RPMI8226 (cell line): Measurements from ENCODE around the gene CDH20.

Experiments used
- DNase-seq: peaks from one replicate; pipeline ENCODE4 v3.0.0-alpha.2; 2015

Gene CDH20

GRCh38 chr18:61333271-61333745 lies at the start of gene CDH20:
CDH20 (plus strand) TSS chr18:61333430.
- no peak for DNase-seq

DNA sequence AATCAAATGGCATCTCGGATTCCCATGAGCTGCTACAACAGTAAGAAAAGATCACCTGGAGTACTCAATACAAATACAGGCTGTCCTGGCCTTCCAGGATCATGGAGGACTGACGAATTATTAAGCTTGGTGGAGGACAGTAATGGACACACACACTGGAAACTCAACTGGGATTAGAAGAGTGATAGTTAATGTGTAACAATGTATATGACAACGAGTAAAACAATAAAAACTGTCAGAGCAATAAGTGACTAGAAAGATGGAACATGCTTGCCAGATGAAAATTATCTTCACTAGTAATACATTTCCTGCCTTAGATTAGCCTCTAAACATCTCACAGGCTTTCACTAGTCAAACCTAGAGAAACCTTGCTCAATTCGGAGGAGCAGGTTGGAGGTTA lies 49.2 kb upstream of the CDH20 start:
- DNase-seq = no peak

- DNase-seq = no peak
Measured at GRCh38 chr18:61285777-61286176, 47.5 kb upstream of the CDH20 start.

- DNase-seq = no peak
Measured at GRCh38 chr18:61286867-61287266, 46.4 kb upstream of the CDH20 start.

- DNase-seq = no peak
Measured at GRCh38 chr18:61290616-61291015, 42.6 kb upstream of the CDH20 start.

DNA sequence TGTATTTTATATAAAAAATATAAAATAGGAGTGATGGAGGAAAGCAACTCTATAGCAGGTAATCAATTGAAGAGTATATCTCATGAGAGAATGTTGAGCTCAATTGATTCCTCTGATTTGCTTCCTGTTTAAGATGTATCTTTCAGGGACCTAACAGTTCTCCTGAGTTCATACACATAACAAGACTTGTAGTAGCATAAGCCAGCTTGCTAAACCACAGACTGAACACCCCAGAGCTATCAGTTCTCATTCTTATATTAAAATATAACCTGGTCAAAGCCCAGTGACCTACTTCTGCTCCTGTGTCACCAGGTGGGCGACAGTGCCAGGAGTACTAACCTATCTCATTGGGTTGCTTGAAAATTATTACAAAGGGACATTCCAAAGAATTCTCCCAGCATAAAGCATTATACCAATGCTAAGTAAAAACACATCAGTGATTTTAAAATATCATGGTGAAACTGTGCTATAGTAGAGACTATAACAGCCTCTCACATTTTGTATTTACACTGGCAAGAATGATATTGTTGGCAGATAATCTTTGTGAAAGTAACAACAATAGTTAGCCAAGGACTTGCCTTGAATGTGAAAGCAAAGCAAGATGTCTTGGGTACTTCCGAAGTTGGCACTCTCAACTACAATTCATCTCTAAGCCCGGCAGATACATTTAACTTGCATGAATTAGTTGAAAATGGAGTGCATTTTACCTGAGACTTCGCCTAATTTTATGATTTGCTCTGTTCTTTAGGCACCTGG lies 40.8 kb upstream of the CDH20 start:
- no peak for DNase-seq

GRCh38 chr18:61295153-61295552 lies 38.1 kb upstream of the CDH20 start:
- DNase-seq = no peak

GRCh38 chr18:61308004-61308403 lies 25.2 kb upstream of the CDH20 start:
- no peak for DNase-seq

GRCh38 chr18:61308795-61309393 lies 24.3 kb upstream of the CDH20 start:
- no peak for DNase-seq

DNA sequence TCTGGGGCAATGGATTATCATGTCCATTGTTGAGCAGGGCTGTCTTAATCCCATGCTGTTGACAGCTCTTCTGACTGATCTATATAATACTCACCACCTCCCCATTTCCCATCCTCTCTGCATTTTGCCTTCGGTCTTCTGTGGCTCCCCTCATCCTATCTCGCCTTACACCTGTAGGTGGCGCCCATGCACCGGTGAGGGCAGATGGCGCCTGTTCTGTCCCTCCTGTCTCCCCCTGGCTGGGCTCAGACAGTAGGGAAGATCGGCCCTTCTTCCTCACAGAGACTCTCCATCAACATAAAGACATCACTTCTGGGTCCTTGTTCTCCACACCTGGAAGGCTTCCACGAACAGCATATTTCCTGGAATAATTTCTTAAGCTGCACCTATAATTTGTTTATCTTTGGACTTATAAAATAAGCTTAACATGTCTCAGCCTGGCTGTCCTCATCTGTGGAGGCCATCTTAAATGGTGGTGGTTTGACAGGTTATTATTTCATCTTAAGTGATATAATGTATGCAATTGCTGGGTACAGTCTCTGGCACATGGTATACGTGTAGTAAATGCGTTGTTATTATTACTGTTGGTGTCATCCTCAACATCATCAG lies 10.9 kb upstream of the CDH20 start:
- DNase-seq = peak; percentile 78

DNA sequence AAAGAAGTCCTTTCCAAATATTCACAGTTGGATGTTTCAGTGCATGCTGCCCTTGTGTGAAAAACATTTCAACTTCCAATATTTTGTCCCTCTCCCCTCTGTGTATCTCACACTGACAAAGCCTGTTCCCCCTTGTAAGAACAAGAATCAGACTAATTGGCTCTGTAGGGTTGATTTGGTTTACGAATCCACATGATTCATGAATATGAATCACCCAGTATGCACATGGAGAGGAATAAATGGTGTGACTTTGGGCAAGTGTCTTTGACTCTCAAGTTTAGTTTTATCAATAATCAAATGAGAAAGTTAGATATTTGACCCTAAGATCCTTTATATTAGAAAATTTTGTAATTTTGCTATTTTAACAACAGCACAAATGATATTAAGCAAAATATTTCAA lies 9.3 kb upstream of the CDH20 start:
- no peak for DNase-seq

DNA sequence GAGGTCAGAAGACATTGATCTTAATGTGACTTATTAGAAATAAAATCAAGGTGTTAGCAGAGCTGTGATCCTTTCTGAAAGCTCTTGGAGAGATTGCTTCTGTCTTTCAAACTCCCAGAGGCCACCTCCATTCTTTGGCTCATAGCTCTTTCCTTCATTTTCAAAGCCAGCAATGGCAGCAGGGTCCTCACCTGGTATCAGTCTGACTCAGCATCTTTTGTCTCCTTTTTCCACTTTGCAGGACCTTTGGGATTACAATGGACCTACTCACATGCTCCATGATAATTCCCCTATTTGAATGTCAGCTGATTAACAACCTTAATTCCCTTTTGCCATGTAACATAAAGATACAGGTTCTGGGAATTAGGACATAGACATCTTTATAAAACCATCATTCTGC lies 6.8 kb upstream of the CDH20 start:
- no peak for DNase-seq

DNA sequence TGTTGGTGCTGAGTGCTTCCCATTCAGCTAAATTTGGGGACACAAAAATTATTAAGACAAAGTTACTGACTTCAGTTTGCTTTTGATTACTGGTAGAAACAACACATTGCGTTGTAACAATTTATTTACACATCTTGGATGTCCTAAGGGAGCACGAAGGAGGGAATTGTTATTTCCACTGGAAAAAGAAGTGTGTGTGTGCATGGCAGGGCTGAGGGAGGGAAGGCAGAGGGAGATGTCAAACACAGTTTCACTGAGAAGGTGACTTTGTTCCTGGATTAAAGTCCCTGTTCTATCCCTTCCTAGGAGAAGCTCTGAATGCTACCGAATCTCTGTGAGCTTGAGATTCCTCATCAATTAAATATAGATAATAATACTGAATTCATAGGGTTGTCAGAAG lies 3.8 kb upstream of the CDH20 start:
- no peak for DNase-seq

DNA sequence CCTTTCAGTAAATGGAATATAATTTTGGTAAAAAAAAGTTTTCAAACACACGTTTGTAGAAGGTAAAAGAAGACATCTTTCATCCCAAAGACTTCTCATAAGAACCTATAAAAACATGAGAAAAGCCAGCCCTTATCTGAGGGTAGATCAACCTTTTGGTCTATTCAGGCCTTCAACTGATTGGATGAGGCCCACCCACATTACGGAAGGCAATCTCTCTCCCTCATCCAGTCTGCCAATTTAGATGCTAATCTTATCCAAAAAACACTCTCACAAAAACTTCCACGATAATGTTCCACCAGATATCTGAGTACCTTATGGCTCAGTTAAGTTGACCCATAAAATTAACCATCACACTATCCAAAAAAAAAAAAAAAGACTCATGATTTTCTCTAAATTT lies 2.2 kb upstream of the CDH20 start:
- no peak for DNase-seq

- DNase-seq = no peak
Measured at GRCh38 chr18:61333746-61334490, 688 bp downstream of the CDH20 start.

DNA sequence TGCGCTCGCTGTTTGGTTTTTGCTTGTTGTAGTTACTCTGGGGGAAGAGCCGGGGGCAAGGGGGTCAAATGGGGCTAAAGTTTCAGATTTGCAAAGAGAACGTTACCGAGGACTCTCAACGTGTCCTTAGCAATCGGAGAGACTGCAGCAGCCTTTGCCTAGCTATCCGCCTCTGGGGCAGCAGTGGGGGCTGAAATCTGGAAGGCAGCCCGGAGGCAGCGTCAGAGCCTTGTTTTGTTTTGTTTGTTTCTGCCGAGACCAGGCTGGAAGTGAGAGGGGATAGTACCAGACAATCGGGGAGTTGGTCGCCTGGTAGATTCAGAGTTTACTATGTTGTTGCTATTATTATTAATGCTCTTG lies 1.2 kb downstream of the CDH20 start:
- DNase-seq = no peak

DNA sequence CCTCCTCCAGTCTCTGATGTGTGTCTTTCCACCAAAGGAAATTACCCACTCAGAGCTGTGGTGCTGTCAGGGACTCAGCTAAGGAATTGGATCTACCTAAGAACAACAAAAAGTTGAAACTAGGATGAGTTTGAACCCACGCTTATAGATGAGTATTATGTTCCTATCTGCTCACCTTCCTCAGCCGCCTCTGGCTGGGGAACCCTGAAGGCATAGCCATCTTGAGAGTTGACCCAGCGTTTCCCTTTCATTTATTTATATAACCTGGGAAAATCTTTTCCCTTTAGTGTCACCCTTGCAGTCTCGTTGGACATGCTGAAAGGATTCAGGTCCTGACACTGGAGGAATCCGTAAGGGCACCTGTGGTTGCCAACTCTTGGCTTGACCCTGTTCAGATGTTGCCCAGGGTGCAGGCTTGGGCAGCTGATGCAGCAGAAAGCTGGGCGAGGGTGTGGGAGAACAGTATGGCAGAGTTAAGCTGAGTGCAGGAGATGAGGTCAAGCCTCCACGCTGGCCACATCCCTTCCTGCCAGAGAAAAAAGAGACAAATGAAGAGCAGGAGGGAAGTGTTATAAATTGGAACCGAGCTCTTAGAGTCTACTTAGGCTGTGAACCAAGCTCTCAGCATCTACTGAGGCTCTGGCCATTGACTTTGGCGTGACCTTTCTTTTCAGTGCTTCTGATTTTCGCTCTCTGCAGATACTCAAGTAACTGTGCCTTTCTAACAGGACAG lies 1.9 kb downstream of the CDH20 start:
- no peak for DNase-seq

GRCh38 chr18:61335684-61336555 lies 2.7 kb downstream of the CDH20 start:
- no peak for DNase-seq

DNA sequence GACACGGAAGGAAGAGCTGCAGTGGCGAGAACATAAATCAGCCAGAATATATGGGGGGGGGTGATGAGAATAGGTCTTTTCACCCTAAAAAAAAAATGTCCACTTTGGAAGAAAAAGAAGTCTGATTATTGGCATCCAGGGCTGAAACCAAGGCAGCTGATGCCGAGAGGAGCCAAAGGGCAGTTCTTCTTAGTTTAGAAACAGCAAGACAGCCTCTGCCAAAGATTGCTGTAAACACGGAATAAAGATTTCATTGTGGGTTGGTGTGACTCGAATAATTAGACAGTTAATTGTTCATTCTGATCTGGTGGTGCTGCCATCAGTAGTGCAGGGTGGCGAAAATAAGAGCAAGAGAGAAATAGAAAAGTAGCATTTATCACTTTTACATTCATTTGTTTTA lies 3.5 kb downstream of the CDH20 start:
- no peak for DNase-seq

GRCh38 chr18:61337527-61337926 lies 4.3 kb downstream of the CDH20 start:
- DNase-seq = no peak

DNA sequence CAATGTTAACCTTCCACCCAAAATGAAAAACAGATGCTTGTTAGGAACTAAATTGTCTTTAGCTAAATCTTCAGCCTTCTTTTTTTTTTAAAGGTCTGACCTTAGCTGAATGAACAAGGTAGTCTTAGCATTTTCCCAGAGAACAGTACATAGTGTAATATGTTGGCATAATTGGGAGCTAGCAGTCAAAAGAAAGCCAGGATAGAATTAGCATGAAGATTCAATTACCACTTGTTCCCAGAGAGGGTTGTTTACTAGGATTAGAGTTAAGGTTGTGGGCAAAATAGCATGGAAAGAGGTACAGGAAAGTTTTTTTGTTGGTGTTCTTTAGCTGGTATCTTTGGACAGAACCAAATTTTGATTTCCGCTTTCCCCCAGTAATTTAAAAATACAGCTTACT lies 6.9 kb downstream of the CDH20 start:
- no peak for DNase-seq

DNA sequence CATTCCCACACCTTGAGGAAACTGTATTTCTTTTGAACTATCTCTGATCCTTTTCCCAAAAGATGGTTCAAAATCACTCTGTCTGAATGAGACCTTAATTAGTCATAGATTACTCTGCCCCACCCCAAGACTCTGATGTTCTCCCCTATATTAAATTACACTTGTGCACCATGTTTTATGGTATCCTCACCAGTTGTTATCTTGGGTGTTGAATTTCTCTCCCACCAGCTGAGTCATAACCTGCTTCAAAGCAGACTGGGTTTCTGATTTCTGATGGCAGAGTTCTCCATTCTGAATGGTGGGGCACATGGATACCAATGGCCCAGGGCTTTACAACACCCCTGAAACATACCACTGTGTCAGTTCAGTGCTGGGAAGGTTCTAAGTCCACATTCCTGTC lies 15.0 kb downstream of the CDH20 start:
- DNase-seq = no peak
